ENCODE results near the gene PLA2G10.

- TF ChIP-seq POLR2A (IDR thresholded peaks at IDR 0.05) (no peak), POLR2AphosphoS5 (IDR thresholded peaks at IDR 0.05) (no peak), CTCF (IDR thresholded peaks at IDR 0.05) (no peak)
These were observed 25.4 kb downstream of the PLA2G10 start for GRCh38 chr16:14668556-14669223.
